ENCODE results near the gene NR5A1. TPM values are rescaled to one million over a fixed set of nuclear protein-coding genes. Genes with fewer than 3 reads are reported as not detected.

Gene NR5A1
- total and polyA plus RNA-seq, 2 experiments from 2014 or later, result 0.21 TPM; not detected in 1

GRCh38 chr9:124507880-124508423, 753 bp upstream of the NR5A1 start:
- Histone ChIP-seq H3K9me2 (ENCODE audit: insufficient read depth) (no peaks in the 10 kb centered on the region), H3K27ac (ENCODE audit: low read depth) (no peak overlapping the region), H3K4me3 (no peak overlapping the region), H3K4me1 (ENCODE audit: insufficient read depth) (peaks cover 15% of the 10 kb centered on the region; the same call in 1 of the 2 replicates), H3K4me2 (no peak overlapping the region), H3K79me2 (replicated peaks; ENCODE audit: insufficient read depth) (no peaks in the 10 kb centered on the region), H3K27me3 (ENCODE audit: insufficient read depth) (peaks cover 39% of the 10 kb centered on the region), H4K20me1 (replicated peaks; ENCODE audit: insufficient read depth) (no peaks in the 10 kb centered on the region), H3F3A (replicated peaks; ENCODE audit: low read depth) (0 out of 2 replicates have a peak, but pooled peaks cover 3% of the 10 kb centered on the region), H3K36me3 (ENCODE audit: insufficient read depth) (no peaks in the 10 kb centered on the region), H2AFZ (no peak overlapping the region)
- H3K27ac Mint-ChIP-seq, result no peak overlapping the region
- H3K4me3 Mint-ChIP-seq, result no peak overlapping the region
- peaks cover 46% of the 10 kb centered on the region for H3K27me3 Mint-ChIP-seq (ENCODE audit: insufficient read depth, low read depth, poor library complexity)
- ATAC-seq (no peak), DNase-seq (ENCODE audit: low spot score) (no peak)
- no peaks in the 10 kb centered on the region; the same call in 2 of the 3 replicates for H3K36me3 Mint-ChIP-seq (ENCODE audit: low read depth)
- peaks cover 30% of the 10 kb centered on the region for H3K4me1 Mint-ChIP-seq
- peaks cover 3% of the 10 kb centered on the region; the same call in 2 of the 3 replicates for H3K9me3 Mint-ChIP-seq
- TF ChIP-seq REST (IDR thresholded peaks at IDR 0.05; ENCODE audit: unreplicated experiment) (no peak), EZH2phosphoT487 (IDR thresholded peaks at IDR 0.05; ENCODE audit: unreplicated experiment) (no peak), EZH2 (IDR thresholded peaks at IDR 0.05; ENCODE audit: low read depth, unreplicated experiment) (no peak), CREB1 (CRISPR knock-in tag; IDR thresholded peaks at IDR 0.05; ENCODE audit: low read depth) (no peak), POLR2AphosphoS5 (IDR thresholded peaks at IDR 0.05; ENCODE audit: low read depth) (no peak), ZNF331 (CRISPR knock-in tag; IDR thresholded peaks at IDR 0.05; ENCODE audit: low read depth) (no peak), NANOG (IDR thresholded peaks at IDR 0.05; ENCODE audit: borderline replicate concordance) (no peak), JUNB (IDR thresholded peaks at IDR 0.05; ENCODE audit: unreplicated experiment) (no peak), ZNF114 (CRISPR knock-in tag; IDR thresholded peaks at IDR 0.05) (no peak), ETS1 (IDR thresholded peaks at IDR 0.05) (no peak), STAT1 (IDR thresholded peaks at IDR 0.05; ENCODE audit: unreplicated experiment) (no peak)
- TF ChIP-seq, protein P1, sequence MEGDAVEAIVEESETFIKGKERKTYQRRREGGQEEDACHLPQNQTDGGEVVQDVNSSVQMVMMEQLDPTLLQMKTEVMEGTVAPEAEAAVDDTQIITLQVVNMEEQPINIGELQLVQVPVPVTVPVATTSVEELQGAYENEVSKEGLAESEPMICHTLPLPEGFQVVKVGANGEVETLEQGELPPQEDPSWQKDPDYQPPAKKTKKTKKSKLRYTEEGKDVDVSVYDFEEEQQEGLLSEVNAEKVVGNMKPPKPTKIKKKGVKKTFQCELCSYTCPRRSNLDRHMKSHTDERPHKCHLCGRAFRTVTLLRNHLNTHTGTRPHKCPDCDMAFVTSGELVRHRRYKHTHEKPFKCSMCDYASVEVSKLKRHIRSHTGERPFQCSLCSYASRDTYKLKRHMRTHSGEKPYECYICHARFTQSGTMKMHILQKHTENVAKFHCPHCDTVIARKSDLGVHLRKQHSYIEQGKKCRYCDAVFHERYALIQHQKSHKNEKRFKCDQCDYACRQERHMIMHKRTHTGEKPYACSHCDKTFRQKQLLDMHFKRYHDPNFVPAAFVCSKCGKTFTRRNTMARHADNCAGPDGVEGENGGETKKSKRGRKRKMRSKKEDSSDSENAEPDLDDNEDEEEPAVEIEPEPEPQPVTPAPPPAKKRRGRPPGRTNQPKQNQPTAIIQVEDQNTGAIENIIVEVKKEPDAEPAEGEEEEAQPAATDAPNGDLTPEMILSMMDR (conservative IDR thresholded peaks at IDR 0.05; ENCODE audit: low read depth in 2 of 2), result no peak

Data from GM23338 (cell line).